ENCODE results near the gene CCDC85C. TPM values are rescaled to one million over a fixed set of nuclear protein-coding genes. Genes with fewer than 3 reads are reported as not detected.

The CCDC85C gene
- total and polyA plus RNA-seq, 2 of the 4 experiments (the other 2 are of a cell fraction): 16.0 to 19.0 TPM

DNA sequence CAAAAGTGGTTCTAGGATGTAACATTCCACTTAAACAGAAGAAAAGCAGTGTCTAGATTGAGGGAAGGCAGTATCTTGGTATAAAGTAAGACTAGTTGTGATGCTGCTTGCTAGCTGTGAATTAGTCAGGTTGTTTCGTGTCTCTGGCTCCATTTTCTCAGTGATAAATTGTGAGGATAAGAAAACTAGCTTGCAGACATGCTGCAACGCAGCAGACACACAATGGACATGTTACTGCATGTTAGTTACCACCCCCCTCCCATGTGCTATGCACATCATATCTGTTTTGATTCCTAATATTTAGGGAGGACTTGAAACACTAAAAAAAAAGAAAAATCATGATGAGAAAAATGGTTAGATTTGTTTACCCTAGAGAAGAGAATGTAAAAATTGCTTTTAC lies 119.9 kb downstream of the CCDC85C start:
- Histone ChIP-seq H3K36me3 (ENCODE audit: control insufficient read depth, insufficient read depth, low read length) (no peaks in the 10 kb centered on the region), H4K8ac (ENCODE audit: low read depth in 2 of 2, low read length in 2 of 2) (no peak overlapping the region), H3K18ac (ENCODE audit: low read depth, low read length) (no peak overlapping the region), H2AK9ac (replicated peaks; ENCODE audit: low read depth, low read length, poor library complexity) (no peak overlapping the region), H3K9ac (ENCODE audit: low read depth, low read length) (no peak overlapping the region), H2BK15ac (ENCODE audit: low read depth, low read length) (no peak overlapping the region), H3K23ac (ENCODE audit: low read depth, low read length) (no peak overlapping the region), H4K20me1 (ENCODE audit: insufficient read depth, low read length) (peaks cover 85% of the 10 kb centered on the region), H3K27ac (ENCODE audit: insufficient read depth, low read length) (no peak overlapping the region), H3K9me3 (ENCODE audit: control insufficient read depth, insufficient read depth, low read length) (no peaks in the 10 kb centered on the region), H3K4me3 (ENCODE audit: insufficient read depth, low read depth, low read length) (no peak overlapping the region), H3K4ac (ENCODE audit: low read depth, low read length) (no peak overlapping the region), H3K27me3 (ENCODE audit: control insufficient read depth, insufficient read depth, low read length) (no peaks in the 10 kb centered on the region), H2AFZ (replicated peaks; ENCODE audit: low read length, poor library complexity) (no peak overlapping the region), H3K9me1 (ENCODE audit: insufficient read depth, low read length) (peaks cover 7% of the 10 kb centered on the region), H3K4me1 (ENCODE audit: control insufficient read depth, insufficient read depth, low read length) (peaks cover 5% of the 10 kb centered on the region), H3K79me1 (ENCODE audit: low read depth in 1 of 2, low read length in 2 of 2) (peaks cover 3 to 55% of the 10 kb centered on the region in 2 experiments; a peak in 3 of 4 replicates), H3K4me2 (ENCODE audit: low read depth, low read length) (no peak overlapping the region), H2BK5ac (ENCODE audit: low read depth, low read length, poor library complexity, severe bottlenecking) (no peak overlapping the region), H4K91ac (ENCODE audit: insufficient read depth, low read depth, low read length) (no peak overlapping the region), H2BK20ac (ENCODE audit: low read depth, low read length) (no peak overlapping the region), H2AK5ac (ENCODE audit: low read depth, low read length) (no peak overlapping the region), H4K5ac (ENCODE audit: low read depth, low read length) (no peak overlapping the region), H3K56ac (ENCODE audit: extremely low read depth, insufficient read depth, low read length) (no peak overlapping the region), H3K14ac (replicated peaks; ENCODE audit: low read depth, low read length) (no peak overlapping the region), H2BK120ac (ENCODE audit: low read depth, low read length) (no peak overlapping the region)
- BruUV-seq (replicated peaks): no TSS peak
- in situ Hi-C loops (cut with MboI; ENCODE audit: low sequenced_read_pairs): no loop called here
- no peak for ATAC-seq (ENCODE audit: low read depth)
- DNase-seq: no peak
- intact Hi-C loops (cut with micrococcal nuclease): no loop called here
- POLR2A ChIA-PET (ENCODE audit: unreplicated experiment): no interaction called here
- WGBS, 2 experiments (ENCODE audit: extremely low coverage in 2 of 2, insufficient read length in 1 of 2): no CpG with 5 or more reads among the region's 2 CpGs
- dilution Hi-C loops (cut with HindIII; ENCODE audit: low sequenced_read_pairs, unreplicated experiment): no loop called here
- TF ChIP-seq MAFK (IDR thresholded peaks at IDR 0.05; ENCODE audit: low read depth, low read length) (no peak), FOS (IDR thresholded peaks at IDR 0.05; ENCODE audit: low read depth, low read length) (no peak), POLR2A (IDR thresholded peaks at IDR 0.05; ENCODE audit: low read depth, low read length) (no peak), NFE2L2 (IDR thresholded peaks at IDR 0.05; ENCODE audit: low read depth, low read length) (no peak), USF2 (IDR thresholded peaks at IDR 0.05; ENCODE audit: low read depth, low read length) (no peak), CHD1 (IDR thresholded peaks at IDR 0.05; ENCODE audit: low read depth, low read length) (no peak), SMC3 (IDR thresholded peaks at IDR 0.05; ENCODE audit: low read depth, low read length) (no peak), CTCF (conservative IDR thresholded peaks at IDR 0.05; ENCODE audit: low read depth, low read length) (no peak), ELK1 (IDR thresholded peaks at IDR 0.05; ENCODE audit: borderline replicate concordance, low read depth, low read length) (no peak), CEBPB (IDR thresholded peaks at IDR 0.05; ENCODE audit: low read depth, low read length) (no peak), MAZ (IDR thresholded peaks at IDR 0.05; ENCODE audit: borderline replicate concordance, low read depth, low read length) (no peak), RAD21 (IDR thresholded peaks at IDR 0.05; ENCODE audit: low read length) (no peak), MXI1 (IDR thresholded peaks at IDR 0.05; ENCODE audit: borderline replicate concordance, low read depth, low read length) (no peak), RCOR1 (IDR thresholded peaks at IDR 0.05; ENCODE audit: insufficient replicate concordance, low read length) (no peak), BHLHE40 (IDR thresholded peaks at IDR 0.05; ENCODE audit: low read depth, low read length) (no peak), RFX5 (IDR thresholded peaks at IDR 0.05; ENCODE audit: low read depth, low read length) (no peak)
- CTCF ChIA-PET: interaction anchor here (0.6 kb wide), 1 partner anchor 12 kb away, joined by 6 read pairs; no protein-coding TSS in a partner anchor
